ENCODE data around the gene TEP1. TPM values are rescaled to one million over a fixed set of nuclear protein-coding genes. Genes with fewer than 3 reads are reported as not detected.
"Not testable (repeated sequence)": the region's sequence is repeated elsewhere in the genome, so short reads cannot be mapped to it uniquely, and the experiment has no call there.

Gene TEP1
- total RNA-seq, 1 donor, result 22.0 TPM

GRCh38 chr14:20345366-20345765, 67.9 kb downstream of the TEP1 start:
- DNase-seq (ENCODE audit: low read depth), result no peak
- H3K4me3 ChIP-seq (ENCODE audit: low read depth, low read length), result no peak overlapping the region
- TF ChIP-seq, protein P1, sequence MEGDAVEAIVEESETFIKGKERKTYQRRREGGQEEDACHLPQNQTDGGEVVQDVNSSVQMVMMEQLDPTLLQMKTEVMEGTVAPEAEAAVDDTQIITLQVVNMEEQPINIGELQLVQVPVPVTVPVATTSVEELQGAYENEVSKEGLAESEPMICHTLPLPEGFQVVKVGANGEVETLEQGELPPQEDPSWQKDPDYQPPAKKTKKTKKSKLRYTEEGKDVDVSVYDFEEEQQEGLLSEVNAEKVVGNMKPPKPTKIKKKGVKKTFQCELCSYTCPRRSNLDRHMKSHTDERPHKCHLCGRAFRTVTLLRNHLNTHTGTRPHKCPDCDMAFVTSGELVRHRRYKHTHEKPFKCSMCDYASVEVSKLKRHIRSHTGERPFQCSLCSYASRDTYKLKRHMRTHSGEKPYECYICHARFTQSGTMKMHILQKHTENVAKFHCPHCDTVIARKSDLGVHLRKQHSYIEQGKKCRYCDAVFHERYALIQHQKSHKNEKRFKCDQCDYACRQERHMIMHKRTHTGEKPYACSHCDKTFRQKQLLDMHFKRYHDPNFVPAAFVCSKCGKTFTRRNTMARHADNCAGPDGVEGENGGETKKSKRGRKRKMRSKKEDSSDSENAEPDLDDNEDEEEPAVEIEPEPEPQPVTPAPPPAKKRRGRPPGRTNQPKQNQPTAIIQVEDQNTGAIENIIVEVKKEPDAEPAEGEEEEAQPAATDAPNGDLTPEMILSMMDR (IDR thresholded peaks at IDR 0.05; ENCODE audit: insufficient read depth, low read depth, low read length), result no peak

GRCh38 chr14:20343862-20344220, 69.5 kb downstream of the TEP1 start:
- peak overlapping the region; percentile 99 for H3K4me3 ChIP-seq (ENCODE audit: low read depth, low read length)
- no peak for DNase-seq (ENCODE audit: low read depth)
- TF ChIP-seq, protein P1 (IDR thresholded peaks at IDR 0.05; ENCODE audit: insufficient read depth, low read depth, low read length), result no peak

GRCh38 chr14:20343092-20343861, 70.0 kb downstream of the TEP1 start, which contains the start of gene PARP2:
TSS of gene PARP2 (plus strand) at chr14:20343635. CDS start at chr14:20343642, 7 bp downstream.
- H3K4me3 ChIP-seq (ENCODE audit: low read depth, low read length), result peak within 1 kb of the TSS; percentile 99
- TF ChIP-seq, protein P1 (IDR thresholded peaks at IDR 0.05; ENCODE audit: insufficient read depth, low read depth, low read length), result no peak
- DNase-seq (ENCODE audit: low read depth), result peak; percentile 99

- DNase-seq (ENCODE audit: low read depth), result no peak
- H3K4me3 ChIP-seq (ENCODE audit: low read depth, low read length), result peak overlapping the region; percentile 93
- TF ChIP-seq, protein P1 (IDR thresholded peaks at IDR 0.05; ENCODE audit: insufficient read depth, low read depth, low read length), result no peak
Measured at GRCh38 chr14:20341646-20342045, 71.7 kb downstream of the TEP1 start.

DNA sequence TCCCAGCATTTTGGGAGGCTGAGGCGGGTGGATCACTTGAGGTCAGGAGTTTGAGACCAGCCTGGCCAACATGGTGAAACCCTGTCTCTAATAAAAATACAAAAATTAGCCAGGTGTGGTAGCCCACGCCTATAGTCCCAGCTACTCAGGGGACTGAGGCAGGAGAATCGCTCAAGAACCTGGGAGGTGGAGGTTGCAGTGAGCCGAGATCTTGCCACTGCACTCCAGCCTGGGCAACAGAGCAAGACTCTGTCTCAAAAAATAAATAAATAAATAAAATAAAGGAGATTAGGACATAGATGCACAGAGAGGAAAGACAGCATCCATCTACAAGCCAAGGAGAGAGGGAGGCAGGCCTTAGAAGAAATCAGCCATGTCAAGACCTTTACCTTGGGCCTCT, 72.3 kb downstream of the TEP1 start:
- not testable (repeated sequence) for H3K4me3 ChIP-seq (ENCODE audit: low read depth, low read length); DNase-seq (ENCODE audit: low read depth)

- TF ChIP-seq, protein P1 (IDR thresholded peaks at IDR 0.05; ENCODE audit: insufficient read depth, low read depth, low read length), result no peak
- DNase-seq (ENCODE audit: low read depth), result no peak
- H3K4me3 ChIP-seq (ENCODE audit: low read depth, low read length), result no peak overlapping the region
Measured at GRCh38 chr14:20334017-20334416, 79.3 kb downstream of the TEP1 start.

DNA sequence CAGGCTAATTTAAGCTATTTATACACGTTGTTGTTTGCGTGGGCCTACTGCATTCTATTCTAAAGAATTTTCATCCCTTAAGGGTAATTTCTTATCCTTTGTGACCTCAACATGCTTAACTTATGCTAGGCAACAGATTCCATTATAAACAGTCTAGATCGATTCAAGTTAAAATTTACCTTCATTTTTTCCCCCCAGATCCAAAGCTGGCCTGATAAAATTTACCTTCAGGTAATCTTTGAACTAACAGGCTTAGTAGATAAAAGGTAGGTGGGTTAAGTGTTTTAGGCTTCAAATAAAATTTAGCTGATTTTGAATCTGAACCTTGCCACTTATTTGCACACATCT, 79.8 kb downstream of the TEP1 start:
- peak overlapping the region; percentile 89 for H3K4me3 ChIP-seq (ENCODE audit: low read depth, low read length)
- TF ChIP-seq, protein P1 (IDR thresholded peaks at IDR 0.05; ENCODE audit: insufficient read depth, low read depth, low read length), result no peak
- DNase-seq (ENCODE audit: low read depth), result no peak

Measured in fibroblast of villous mesenchyme (primary cell).